GM12878 (cell line): Measurements from ENCODE around the gene FKBP6. TPM values are rescaled to one million over a fixed set of nuclear protein-coding genes. Genes with fewer than 3 reads are reported as not detected.

Experiments used
- ATAC-seq: fragments of 200-7000 bp; cut with Tn5 transposase; 3 replicates; pipeline ENCODE4 v1.9.1; 2020; ENCODE audit warnings: mild to moderate bottlenecking, moderate library complexity
- BruUV-seq: library from RNA; stranded (reverse); fragments of 400-500 nt; replicated peaks from 2 replicates; lab custom pipeline; 2021; lab: Mats Ljungman, UMichigan
- CTCF ChIA-PET: fragments of 300-600 bp; sonication (Branson Sonifier 250); formaldehyde crosslinking; extraction: SDS; loops from one replicate; lab custom pipeline; 2021; ENCODE audit warnings: inconsistent platforms; lab: Yijun Ruan, JAX
- POLR2A ChIA-PET: fragments of 350-600 bp; formaldehyde crosslinking; extraction: SDS; loops from one replicate; lab custom pipeline; 2021; ENCODE audit warnings: inconsistent platforms; lab: Charles Lee
- RAD21 ChIA-PET: fragments of 300-600 bp; sonication (Branson Sonifier 250); formaldehyde crosslinking; loops from one replicate; lab custom pipeline; 2023; ENCODE audit warnings: antibody characterized with exemption; ENCODE audit not compliant: unreplicated experiment; lab: Charles Lee
- SMC1A ChIA-PET: fragments of 300-600 bp; sonication (Branson Sonifier 250); formaldehyde crosslinking; loops from one replicate; lab custom pipeline; 2023; ENCODE audit not compliant: unreplicated experiment, uncharacterized antibody; lab: Charles Lee
- DNase-seq: peaks from one replicate; pipeline ENCODE4 v3.0.0-alpha.2; 2011; ENCODE audit warnings: low read depth, low spot score
- FAIRE-seq: peaks from 3 replicates; lab custom pipeline; 2011; peaks lifted over from hg19 to GRCh38; lab: Jason Lieb, UNC
- H2AFZ ChIP-seq: 2 replicates; pipeline ENCODE4 v1.6.0; 2011; ENCODE audit warnings: low read depth, low read length, control low read depth; ENCODE audit not compliant: control insufficient read depth
- H3K27ac ChIP-seq: 2 replicates; pipeline ENCODE4 v1.5.1; 2011; ENCODE audit warnings: control low read depth; ENCODE audit not compliant: control insufficient read depth, insufficient read depth
- H3K27me3 ChIP-seq, 2 experiments: replicated peaks in 1 of 2; 2 replicates each; pipeline versions ENCODE4 v1.6.0 to v1.6.1; 2011; ENCODE audit warnings: low read length in 1 of 2; ENCODE audit not compliant: control insufficient read depth in 2 of 2, insufficient read depth in 2 of 2
- H3K36me3 ChIP-seq, 2 experiments: 2 replicates each; pipeline ENCODE4 v1.5.1; 2011; ENCODE audit warnings: low read length in 1 of 2; ENCODE audit not compliant: control insufficient read depth in 2 of 2, insufficient read depth in 2 of 2
- H3K4me1 ChIP-seq: 2 replicates; pipeline ENCODE4 v1.6.1; 2011; ENCODE audit warnings: mild to moderate bottlenecking, low read length, moderate library complexity, mixed read lengths; ENCODE audit not compliant: control insufficient read depth, insufficient read depth
- H3K4me2 ChIP-seq: 2 replicates; pipeline ENCODE4 v1.6.0; 2011; ENCODE audit warnings: control low read depth; ENCODE audit not compliant: control insufficient read depth, insufficient read depth
- H3K4me3 ChIP-seq: fragments of 200-600 bp; sonication (generic); 2 replicates; pipeline ENCODE4 v1.5.1; 2016
- H3K79me2 ChIP-seq: 2 replicates; pipeline ENCODE4 v1.6.0; 2011; ENCODE audit warnings: low read length; ENCODE audit not compliant: control insufficient read depth, insufficient read depth
- H3K9ac ChIP-seq: 2 replicates; pipeline ENCODE4 v1.8.0; 2011; ENCODE audit warnings: low read length, control low read depth, mixed read lengths; ENCODE audit not compliant: control insufficient read depth, insufficient read depth
- H3K9me3 ChIP-seq: replicated peaks from 3 replicates; pipeline ENCODE4 v1.5.1; 2011; ENCODE audit warnings: mild to moderate bottlenecking, low read length; ENCODE audit not compliant: control insufficient read depth, insufficient read depth
- H4K20me1 ChIP-seq: 2 replicates; pipeline ENCODE4 v1.6.0; 2011; ENCODE audit not compliant: control insufficient read depth, insufficient read depth
- BCL11A ChIP-seq: IDR thresholded peaks from 2 replicates; pipeline ENCODE4 v1.6.1; 2011; ENCODE audit warnings: low read depth, low read length
- BMI1 ChIP-seq: fragments of 450-650 bp; IDR thresholded peaks from 2 replicates; pipeline ENCODE4 v1.6.1; 2016; ENCODE audit warnings: mild to moderate bottlenecking, moderate library complexity, borderline replicate concordance
- CBFB ChIP-seq: IDR thresholded peaks from 2 replicates; pipeline ENCODE4 v1.6.1; 2016; ENCODE audit warnings: antibody characterized with exemption, low read depth
- CREB1 ChIP-seq: IDR thresholded peaks from 2 replicates; pipeline ENCODE4 v1.6.1; 2012; ENCODE audit warnings: low read depth, mild to moderate bottlenecking, inconsistent platforms
- KAT2A ChIP-seq: conservative IDR thresholded peaks from 2 replicates; pipeline ENCODE4 v1.6.1; 2011; ENCODE audit warnings: low read depth, low read length; ENCODE audit not compliant: control insufficient read depth
- MYC ChIP-seq: IDR thresholded peaks from 2 replicates; pipeline ENCODE4 v1.6.1; 2011; ENCODE audit warnings: mild to moderate bottlenecking, low read length, moderate library complexity, inconsistent platforms; ENCODE audit not compliant: insufficient read depth, insufficient replicate concordance, insufficient read length, severe bottlenecking
- NR2F1 ChIP-seq: fragments of 450-650 bp; conservative IDR thresholded peaks from 2 replicates; pipeline ENCODE4 v1.6.1; 2017; ENCODE audit warnings: mild to moderate bottlenecking
- POLR2A ChIP-seq: IDR thresholded peaks from 2 replicates; pipeline ENCODE4 v1.6.1; 2011; ENCODE audit warnings: low read depth, mild to moderate bottlenecking, low read length
- POLR2AphosphoS2 ChIP-seq: IDR thresholded peaks from 2 replicates; pipeline ENCODE4 v1.6.1; 2011; ENCODE audit warnings: low read depth, mild to moderate bottlenecking, low read length, improper control_type of control experiment, moderate library complexity
- POLR2AphosphoS5 ChIP-seq: IDR thresholded peaks from 2 replicates; pipeline ENCODE4 v1.6.1; 2011; ENCODE audit warnings: mild to moderate bottlenecking, low read length, inconsistent platforms
- RAD21 ChIP-seq: IDR thresholded peaks from 2 replicates; pipeline ENCODE4 v1.6.1; 2011; ENCODE audit warnings: mild to moderate bottlenecking, low read depth, low read length, moderate library complexity; ENCODE audit not compliant: insufficient read depth
- SMAD5 ChIP-seq: IDR thresholded peaks from 2 replicates; pipeline ENCODE4 v1.6.1; 2016; ENCODE audit warnings: antibody characterized with exemption, low read depth
- TCF12 ChIP-seq: IDR thresholded peaks from 2 replicates; pipeline ENCODE4 v1.6.1; 2011; ENCODE audit warnings: low read depth, mild to moderate bottlenecking, low read length
- WGBS: methylation state at CpG from one replicate; pipeline ENCODE4 v1.1.6; 2016; ENCODE audit warnings: low lambda C conversion rate; ENCODE audit not compliant: insufficient replicate concordance, insufficient coverage; ENCODE audit errors: missing lambda C conversion rate; 5-methylcytosine and 5-hydroxymethylcytosine counted together
- in situ Hi-C: fragments of 300-500 bp; cut with MboI; formaldehyde crosslinking; loops from 9 replicates; pipeline ENCODE4 v1.14.3; 2018; ENCODE audit warnings: mixed read lengths
- intact Hi-C: fragments of 100-400 bp; cut with micrococcal nuclease; formaldehyde crosslinking; loops from one replicate; pipeline ENCODE4 v1.14.2; 2022; ENCODE audit not compliant: unreplicated experiment
- polyA plus RNA-seq, 11 experiments: library from polyadenylated mRNA; depleted of rRNA in 4 of 11; unstranded in 6 of 11; stranded (reverse) in 5 of 11; fragments of >200 nt; fragmentation: Nextera tagmentation in 4 of 11; fragmentation: Illumina TruSeq in 1 of 11; extraction: Ambion mirVana in 4 of 11; extraction: Trizol in 1 of 11; gene quantifications; 1 replicate in 1 of 11; 2 replicates in 10 of 11; pipeline versions ENCODE4 v1.2.1 to v1.2.3, GENCODE V29; 2011 to 2016; ENCODE audit warnings: inconsistent platforms in 2 of 11, missing spikeins in 2 of 11, low read depth in 1 of 11
- total RNA-seq, 4 experiments: library from RNA; depleted of rRNA in 3 of 4; stranded (reverse); fragments of >200 nt in 3 of 4; fragmentation: Illumina TruSeq in 1 of 4; extraction: Trizol in 1 of 4; gene quantifications; 2 replicates each; pipeline versions ENCODE4 v1.2.1 to v1.2.3, GENCODE V29; 2013 to 2021
- TF ChIP-seq, protein P1 (sequence below): fragments of 450-650 bp; IDR thresholded peaks from 2 replicates; pipeline ENCODE4 v1.6.1; 2017; ENCODE audit warnings: low read depth, mild to moderate bottlenecking, moderate library complexity
- TF ChIP-seq, protein P2 (sequence below): fragments of 450-650 bp; IDR thresholded peaks from 2 replicates; pipeline ENCODE4 v1.6.1; 2017; ENCODE audit warnings: mild to moderate bottlenecking, moderate library complexity
- TF ChIP-seq, protein P3 (sequence below): IDR thresholded peaks from 2 replicates; pipeline ENCODE4 v1.6.1; 2012; ENCODE audit warnings: low read depth, low read length, improper control_type of control experiment
- TF ChIP-seq, protein P4 (sequence below), 3 experiments: IDR thresholded peaks in 2 of 3; conservative IDR thresholded peaks in 1 of 3; 2 replicates each; pipeline ENCODE4 v1.5.1; 2011; ENCODE audit warnings: low read depth in 3 of 3, low read length in 3 of 3, mild to moderate bottlenecking in 3 of 3, control low read depth in 2 of 3, moderate library complexity in 2 of 3, inconsistent platforms in 1 of 3, mixed read lengths in 1 of 3; ENCODE audit not compliant: control insufficient read depth in 2 of 3, insufficient read depth in 1 of 3; ENCODE audit errors: extremely low read depth in 1 of 3

Gene FKBP6
- total and polyA plus RNA-seq, 10 of the 15 experiments (the other 5 are each of a cell fraction or from before 2014, with no cell fraction given) = not detected

DNA sequence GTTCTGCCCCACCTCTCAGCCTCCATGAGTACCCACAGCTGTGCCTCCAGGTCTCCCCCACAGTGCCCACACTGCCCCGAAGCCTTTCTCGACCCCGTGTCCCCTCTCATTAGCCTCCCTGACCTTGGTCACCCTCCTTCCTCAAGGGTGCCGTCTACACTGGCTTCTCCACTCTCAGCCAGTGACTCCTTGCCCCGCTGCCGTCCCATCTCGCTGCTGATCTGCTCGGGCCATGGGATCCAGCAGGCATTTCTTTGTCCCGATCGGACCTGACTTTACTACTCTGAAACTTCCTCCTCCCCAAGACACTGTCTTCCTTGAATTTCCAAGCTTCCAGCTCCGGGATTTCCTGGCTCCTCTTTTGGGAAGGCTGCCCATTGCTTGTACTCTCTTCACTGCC lies 31.3 kb downstream of the FKBP6 start:
- Histone ChIP-seq H3K4me3 (no peak overlapping the region), H3K79me2 (no peaks in the 10 kb centered on the region), H4K20me1 (no peaks in the 10 kb centered on the region), H3K4me1 (no peaks in the 10 kb centered on the region), H3K27ac (no peak overlapping the region), H3K9ac (no peak overlapping the region), H3K4me2 (no peak overlapping the region), H3K9me3 (no peaks in the 10 kb centered on the region; the same call in 2 of the 3 replicates)
- in situ Hi-C loops = no loop called here
- intact Hi-C loops = no loop called here
- RAD21 ChIA-PET = no interaction called here
- DNase-seq (no peak), FAIRE-seq (no peak), ATAC-seq (no peak)
- POLR2A ChIA-PET = no interaction called here
- CTCF ChIA-PET = no interaction called here
- SMC1A ChIA-PET = no interaction called here
- TF ChIP-seq KAT2A (no peak), TCF12 (no peak), POLR2A (no peak), SMAD5 (no peak), CREB1 (no peak), POLR2AphosphoS5 (no peak), BMI1 (no peak), BCL11A (no peak), RAD21 (no peak), CBFB (no peak), NR2F1 (no peak), POLR2AphosphoS2 (no peak), MYC (no peak)
- TF ChIP-seq, protein P1, sequence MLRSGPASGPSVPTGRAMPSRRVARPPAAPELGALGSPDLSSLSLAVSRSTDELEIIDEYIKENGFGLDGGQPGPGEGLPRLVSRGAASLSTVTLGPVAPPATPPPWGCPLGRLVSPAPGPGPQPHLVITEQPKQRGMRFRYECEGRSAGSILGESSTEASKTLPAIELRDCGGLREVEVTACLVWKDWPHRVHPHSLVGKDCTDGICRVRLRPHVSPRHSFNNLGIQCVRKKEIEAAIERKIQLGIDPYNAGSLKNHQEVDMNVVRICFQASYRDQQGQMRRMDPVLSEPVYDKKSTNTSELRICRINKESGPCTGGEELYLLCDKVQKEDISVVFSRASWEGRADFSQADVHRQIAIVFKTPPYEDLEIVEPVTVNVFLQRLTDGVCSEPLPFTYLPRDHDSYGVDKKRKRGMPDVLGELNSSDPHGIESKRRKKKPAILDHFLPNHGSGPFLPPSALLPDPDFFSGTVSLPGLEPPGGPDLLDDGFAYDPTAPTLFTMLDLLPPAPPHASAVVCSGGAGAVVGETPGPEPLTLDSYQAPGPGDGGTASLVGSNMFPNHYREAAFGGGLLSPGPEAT = no peak
- TF ChIP-seq, protein P2, sequence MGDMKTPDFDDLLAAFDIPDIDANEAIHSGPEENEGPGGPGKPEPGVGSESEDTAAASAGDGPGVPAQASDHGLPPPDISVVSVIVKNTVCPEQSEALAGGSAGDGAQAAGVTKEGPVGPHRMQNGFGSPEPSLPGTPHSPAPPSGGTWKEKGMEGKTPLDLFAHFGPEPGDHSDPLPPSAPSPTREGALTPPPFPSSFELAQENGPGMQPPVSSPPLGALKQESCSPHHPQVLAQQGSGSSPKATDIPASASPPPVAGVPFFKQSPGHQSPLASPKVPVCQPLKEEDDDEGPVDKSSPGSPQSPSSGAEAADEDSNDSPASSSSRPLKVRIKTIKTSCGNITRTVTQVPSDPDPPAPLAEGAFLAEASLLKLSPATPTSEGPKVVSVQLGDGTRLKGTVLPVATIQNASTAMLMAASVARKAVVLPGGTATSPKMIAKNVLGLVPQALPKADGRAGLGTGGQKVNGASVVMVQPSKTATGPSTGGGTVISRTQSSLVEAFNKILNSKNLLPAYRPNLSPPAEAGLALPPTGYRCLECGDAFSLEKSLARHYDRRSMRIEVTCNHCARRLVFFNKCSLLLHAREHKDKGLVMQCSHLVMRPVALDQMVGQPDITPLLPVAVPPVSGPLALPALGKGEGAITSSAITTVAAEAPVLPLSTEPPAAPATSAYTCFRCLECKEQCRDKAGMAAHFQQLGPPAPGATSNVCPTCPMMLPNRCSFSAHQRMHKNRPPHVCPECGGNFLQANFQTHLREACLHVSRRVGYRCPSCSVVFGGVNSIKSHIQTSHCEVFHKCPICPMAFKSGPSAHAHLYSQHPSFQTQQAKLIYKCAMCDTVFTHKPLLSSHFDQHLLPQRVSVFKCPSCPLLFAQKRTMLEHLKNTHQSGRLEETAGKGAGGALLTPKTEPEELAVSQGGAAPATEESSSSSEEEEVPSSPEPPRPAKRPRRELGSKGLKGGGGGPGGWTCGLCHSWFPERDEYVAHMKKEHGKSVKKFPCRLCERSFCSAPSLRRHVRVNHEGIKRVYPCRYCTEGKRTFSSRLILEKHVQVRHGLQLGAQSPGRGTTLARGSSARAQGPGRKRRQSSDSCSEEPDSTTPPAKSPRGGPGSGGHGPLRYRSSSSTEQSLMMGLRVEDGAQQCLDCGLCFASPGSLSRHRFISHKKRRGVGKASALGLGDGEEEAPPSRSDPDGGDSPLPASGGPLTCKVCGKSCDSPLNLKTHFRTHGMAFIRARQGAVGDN = no peak
- TF ChIP-seq, protein P3, sequence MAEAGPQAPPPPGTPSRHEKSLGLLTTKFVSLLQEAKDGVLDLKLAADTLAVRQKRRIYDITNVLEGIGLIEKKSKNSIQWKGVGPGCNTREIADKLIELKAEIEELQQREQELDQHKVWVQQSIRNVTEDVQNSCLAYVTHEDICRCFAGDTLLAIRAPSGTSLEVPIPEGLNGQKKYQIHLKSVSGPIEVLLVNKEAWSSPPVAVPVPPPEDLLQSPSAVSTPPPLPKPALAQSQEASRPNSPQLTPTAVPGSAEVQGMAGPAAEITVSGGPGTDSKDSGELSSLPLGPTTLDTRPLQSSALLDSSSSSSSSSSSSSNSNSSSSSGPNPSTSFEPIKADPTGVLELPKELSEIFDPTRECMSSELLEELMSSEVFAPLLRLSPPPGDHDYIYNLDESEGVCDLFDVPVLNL = no peak
- TF ChIP-seq, protein P4, sequence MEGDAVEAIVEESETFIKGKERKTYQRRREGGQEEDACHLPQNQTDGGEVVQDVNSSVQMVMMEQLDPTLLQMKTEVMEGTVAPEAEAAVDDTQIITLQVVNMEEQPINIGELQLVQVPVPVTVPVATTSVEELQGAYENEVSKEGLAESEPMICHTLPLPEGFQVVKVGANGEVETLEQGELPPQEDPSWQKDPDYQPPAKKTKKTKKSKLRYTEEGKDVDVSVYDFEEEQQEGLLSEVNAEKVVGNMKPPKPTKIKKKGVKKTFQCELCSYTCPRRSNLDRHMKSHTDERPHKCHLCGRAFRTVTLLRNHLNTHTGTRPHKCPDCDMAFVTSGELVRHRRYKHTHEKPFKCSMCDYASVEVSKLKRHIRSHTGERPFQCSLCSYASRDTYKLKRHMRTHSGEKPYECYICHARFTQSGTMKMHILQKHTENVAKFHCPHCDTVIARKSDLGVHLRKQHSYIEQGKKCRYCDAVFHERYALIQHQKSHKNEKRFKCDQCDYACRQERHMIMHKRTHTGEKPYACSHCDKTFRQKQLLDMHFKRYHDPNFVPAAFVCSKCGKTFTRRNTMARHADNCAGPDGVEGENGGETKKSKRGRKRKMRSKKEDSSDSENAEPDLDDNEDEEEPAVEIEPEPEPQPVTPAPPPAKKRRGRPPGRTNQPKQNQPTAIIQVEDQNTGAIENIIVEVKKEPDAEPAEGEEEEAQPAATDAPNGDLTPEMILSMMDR (IDR thresholded peaks at IDR 0.05 in 2 of 3, conservative IDR thresholded peaks at IDR 0.05 in 1 of 3; ENCODE audit: control insufficient read depth in 2 of 3, extremely low read depth in 1 of 3, insufficient read depth in 1 of 3, low read depth in 3 of 3, low read length in 3 of 3) = no peak
- TF ChIP-seq, all 136 proteins: peak for 0
- H3K27me3 ChIP-seq = peaks cover 2 to 3% of the 10 kb centered on the region in 2 experiments; a peak in 2 of 4 replicates
- H3K36me3 ChIP-seq = no peaks in the 10 kb centered on the region
- no peak overlapping the region for H2AFZ ChIP-seq
- WGBS = 45% methylated on average over 11 of the region's 11 CpGs
- no TSS peak for BruUV-seq
